HG03108 (cell line): ENCODE measurements around the gene NEK4.
"Not testable (repeated sequence)": the region's sequence is repeated elsewhere in the genome, so short reads cannot be mapped to it uniquely, and the experiment has no call there.

Source experiments
- ATAC-seq: cut with Tn5 transposase; IDR thresholded peaks from one replicate; pipeline ENCODE4 v1.9.1; 2021; ENCODE audit warnings: moderate library complexity; ENCODE audit not compliant: unreplicated experiment

NEK4 gene

DNA sequence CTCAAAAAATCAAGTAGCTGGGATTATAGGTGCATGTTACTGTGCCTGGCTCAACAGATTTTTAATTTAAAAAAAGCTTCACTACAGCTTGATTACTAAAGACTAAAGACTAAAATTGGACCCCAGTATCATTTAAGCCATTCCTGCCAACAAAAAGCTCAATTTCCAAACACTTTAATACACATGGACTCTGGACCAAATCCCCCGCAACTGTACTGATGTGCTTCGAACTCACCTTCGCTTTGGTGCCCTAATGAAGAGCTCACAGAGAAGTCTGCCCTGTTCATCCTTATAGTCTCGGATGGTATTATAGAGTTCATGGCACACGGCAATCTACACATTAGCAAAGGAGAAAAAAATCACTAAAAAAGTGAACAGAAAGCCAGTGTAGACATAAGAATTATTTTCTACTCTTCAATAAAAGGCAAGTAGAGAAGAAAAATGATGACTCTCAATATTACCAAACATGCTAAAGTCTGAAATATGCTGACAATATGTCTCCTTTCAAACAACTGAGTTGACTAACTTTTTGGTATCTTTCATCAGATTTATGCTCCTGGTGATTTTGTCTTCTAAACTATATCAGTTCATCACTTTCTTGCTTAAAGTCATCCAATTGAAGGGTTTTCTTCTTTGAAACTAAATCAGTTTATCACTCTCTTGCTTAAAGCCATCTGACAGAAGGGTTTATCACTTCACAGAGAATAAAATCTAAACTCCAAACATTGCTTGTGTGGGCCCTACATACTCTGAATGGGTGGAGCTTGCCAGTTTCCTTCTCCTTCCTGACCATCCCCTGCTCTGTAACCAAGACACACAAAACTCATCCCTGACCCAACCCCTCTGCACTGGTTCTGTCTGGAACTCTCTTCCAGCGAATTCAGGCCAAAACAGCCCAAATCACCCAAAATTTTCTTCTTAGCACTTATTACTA lies 92.2 kb downstream of the NEK4 start:
- no peak for ATAC-seq

DNA sequence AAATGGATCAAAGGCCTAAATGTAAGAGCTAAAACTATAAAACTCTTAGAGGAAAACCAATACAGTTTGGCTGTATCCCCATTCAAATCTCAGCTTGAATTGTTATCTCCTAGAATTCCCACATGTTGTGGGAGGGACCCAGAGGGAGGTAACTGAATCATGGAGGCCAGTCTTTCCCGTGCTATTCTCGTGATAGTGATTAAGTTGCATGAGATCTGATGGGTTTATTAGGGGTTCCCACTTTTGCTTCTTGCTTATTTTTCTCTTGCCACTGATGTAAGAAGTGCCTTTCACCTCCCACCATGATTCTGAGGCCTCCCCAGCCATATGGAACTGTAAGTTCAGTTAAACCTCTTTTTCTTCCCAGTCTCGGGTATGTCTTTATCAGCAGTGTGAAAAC lies 94.5 kb downstream of the NEK4 start:
- ATAC-seq: not testable (repeated sequence)

DNA sequence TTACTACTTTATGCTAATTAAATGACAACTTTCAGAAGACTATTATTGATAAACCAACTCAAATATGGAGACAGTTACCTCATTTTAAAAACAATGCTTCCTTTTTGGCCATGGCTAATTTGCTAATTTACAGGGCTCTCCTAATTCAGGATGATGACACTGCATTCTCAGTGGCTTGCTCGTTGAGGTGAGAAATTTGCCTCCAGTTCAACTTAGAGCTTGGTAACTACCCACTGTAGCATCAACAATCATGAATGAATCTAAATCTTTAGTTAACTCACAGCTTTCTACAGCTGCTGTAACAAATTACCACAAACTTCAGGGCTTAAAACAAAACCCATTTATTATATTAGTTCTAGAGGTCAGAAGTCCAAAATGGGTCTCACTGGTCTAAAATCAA lies 99.1 kb downstream of the NEK4 start:
- no peak for ATAC-seq

DNA sequence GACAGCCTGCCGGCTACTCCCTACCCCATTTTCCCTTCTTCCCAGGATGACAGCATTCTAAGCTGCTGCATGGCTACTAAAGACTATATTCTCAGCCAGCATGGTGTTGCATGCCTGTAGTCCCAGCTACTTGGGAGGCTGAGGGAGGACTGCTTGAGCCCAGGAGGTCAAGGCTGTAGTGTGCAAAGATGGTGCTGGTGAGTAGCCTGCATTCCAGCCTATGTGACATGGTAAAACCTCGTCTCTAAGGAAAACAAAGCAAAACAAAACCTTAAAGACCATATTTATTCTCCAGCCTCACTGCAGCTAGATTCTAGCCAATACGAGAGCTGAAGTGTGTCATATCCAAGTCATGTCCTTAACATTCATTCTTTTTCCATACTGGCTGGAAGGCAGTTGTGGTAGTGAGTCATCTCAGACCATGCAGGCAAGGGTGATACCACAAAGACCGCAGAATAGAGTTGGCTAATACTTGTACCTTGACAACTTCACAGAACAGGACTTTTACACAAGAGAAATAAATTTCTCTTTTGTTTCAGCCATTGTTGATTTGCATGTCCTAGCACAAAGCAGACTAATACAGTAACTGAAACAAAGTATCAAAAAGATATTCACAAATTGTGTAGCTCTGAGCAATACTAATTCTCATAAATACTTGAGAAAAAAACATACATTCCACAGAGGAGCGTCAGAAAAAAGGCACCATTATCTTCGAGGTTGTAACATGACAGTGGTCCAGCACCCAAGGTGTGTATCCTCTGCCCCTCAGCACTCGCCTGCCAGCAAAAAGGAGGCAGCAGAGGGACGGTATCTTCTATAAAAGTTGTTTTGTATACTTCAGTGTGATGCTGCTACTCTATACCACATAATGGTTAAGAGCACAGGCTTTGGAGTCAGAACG lies 99.9 kb downstream of the NEK4 start:
- peak; percentile 54 for ATAC-seq

DNA sequence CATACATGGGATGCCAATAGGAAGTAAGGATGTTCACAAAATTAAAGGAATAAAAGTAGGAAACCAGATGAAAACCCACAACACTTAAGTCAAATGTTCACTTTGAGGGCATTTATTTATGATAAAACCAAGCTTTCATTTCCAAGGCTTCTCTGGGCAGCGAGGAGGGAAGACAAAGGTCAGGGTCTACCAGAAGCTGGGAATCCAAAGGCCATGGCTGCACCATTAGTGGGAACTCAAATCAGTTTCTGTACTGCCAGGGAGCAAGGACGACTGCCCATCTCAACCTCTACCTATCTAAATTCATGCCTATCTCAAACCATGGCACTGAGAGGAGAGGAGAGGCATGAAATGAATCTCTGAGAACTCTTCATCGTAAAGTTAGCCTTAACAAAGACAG lies 107.6 kb downstream of the NEK4 start:
- no peak for ATAC-seq

DNA sequence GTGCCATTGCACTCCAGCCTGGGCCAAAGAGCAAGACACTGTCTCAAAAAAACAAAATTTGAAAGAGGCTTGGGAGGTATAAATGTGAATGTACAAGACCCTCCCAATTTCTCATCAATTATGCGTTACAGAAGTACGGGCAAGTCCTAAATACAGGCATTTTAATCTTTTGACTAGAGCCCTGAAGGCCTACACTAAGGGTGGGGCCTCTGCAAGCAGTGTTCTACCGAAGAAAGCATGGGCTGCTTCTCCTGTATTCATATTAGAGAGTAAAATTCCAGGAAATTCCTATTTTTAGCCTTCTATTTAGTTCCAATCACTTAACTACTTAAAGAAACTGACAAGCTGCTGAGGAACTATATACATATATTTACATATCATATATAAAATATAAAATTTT lies 110.7 kb downstream of the NEK4 start:
- ATAC-seq: no peak
